Fibroblast of lung (primary cell): ENCODE data around the gene FANCM. TPM values are rescaled to one million over a fixed set of nuclear protein-coding genes. Genes with fewer than 3 reads are reported as not detected.
A peak's percentile ranks its signal among the peaks of the same experiment; 100 is the strongest.

Source experiments
- DNase-seq, 2 donors: peaks; one replicate each; pipeline versions ENCODE4 v3.0.0 to v3.0.0-alpha.2; 2010; ENCODE audit warnings: low read depth in 2 of 2
- H2AFZ ChIP-seq: 2 replicates; pipeline ENCODE4 v1.5.1; 2012; ENCODE audit warnings: low read length, control low read depth, inconsistent platforms
- H3K27ac ChIP-seq: 2 replicates; pipeline ENCODE4 v1.5.1; 2011; ENCODE audit warnings: low read length, control low read depth; ENCODE audit not compliant: insufficient read depth
- H3K27me3 ChIP-seq: 2 replicates; pipeline ENCODE4 v1.5.1; 2011; ENCODE audit warnings: mild to moderate bottlenecking, low read length; ENCODE audit not compliant: control insufficient read depth, insufficient read depth
- H3K36me3 ChIP-seq: 2 replicates; pipeline ENCODE4 v1.5.1; 2011; ENCODE audit warnings: low read length; ENCODE audit not compliant: control insufficient read depth, insufficient read depth
- H3K4me1 ChIP-seq: 2 replicates; pipeline ENCODE4 v1.5.1; 2011; ENCODE audit warnings: low read length; ENCODE audit not compliant: control insufficient read depth, insufficient read depth; ENCODE audit errors: extremely low read depth
- H3K4me2 ChIP-seq: 2 replicates; pipeline ENCODE4 v1.5.1; 2011; ENCODE audit warnings: low read length, control low read depth; ENCODE audit not compliant: insufficient read depth; ENCODE audit errors: extremely low read depth
- H3K4me3 ChIP-seq, 4 experiments: fragments of 200-600 bp in 1 of 4; sonication (generic) in 1 of 4; replicated peaks in 1 of 4; 2 replicates each; pipeline ENCODE4 v1.5.1; 2011 to 2016; ENCODE audit warnings: low read length in 4 of 4, low read depth in 3 of 4, mild to moderate bottlenecking in 3 of 4, control low read depth in 2 of 4, inconsistent platforms in 1 of 4, mixed read lengths in 1 of 4; ENCODE audit not compliant: insufficient read depth in 1 of 4; ENCODE audit errors: control extremely low read depth in 1 of 4
- H3K79me2 ChIP-seq: 2 replicates; pipeline ENCODE4 v1.5.1; 2012; ENCODE audit warnings: mild to moderate bottlenecking, low read length, inconsistent platforms; ENCODE audit not compliant: control insufficient read depth, insufficient read depth
- H3K9ac ChIP-seq: 2 replicates; pipeline ENCODE4 v1.5.1; 2011; ENCODE audit warnings: mild to moderate bottlenecking, low read length, control low read depth; ENCODE audit not compliant: insufficient read depth
- H3K9me3 ChIP-seq: 2 replicates; pipeline ENCODE4 v1.5.1; 2012; ENCODE audit warnings: low read depth, low read length; ENCODE audit not compliant: control insufficient read depth, insufficient read depth
- H4K20me1 ChIP-seq: 2 replicates; pipeline ENCODE4 v1.5.1; 2011; ENCODE audit warnings: low read length; ENCODE audit not compliant: control insufficient read depth, insufficient read depth; ENCODE audit errors: extremely low read depth
- EZH2 ChIP-seq: IDR thresholded peaks from 2 replicates; pipeline ENCODE4 v1.5.1; 2012; ENCODE audit warnings: low read length, control low read depth, mild to moderate bottlenecking; ENCODE audit errors: missing control alignments
- polyA plus RNA-seq, 2 donors: library from polyadenylated mRNA; depleted of rRNA in 1 of 2; stranded (reverse) in 1 of 2; unstranded in 1 of 2; fragments of >200 nt; gene quantifications; 2 replicates each; pipeline ENCODE4 v1.2.1, GENCODE V29; 2011 to 2012; ENCODE audit warnings: missing spikeins in 1 of 2
- total RNA-seq: library from RNA; depleted of rRNA; stranded (reverse); fragments of >200 nt; gene quantifications from 2 replicates; pipeline ENCODE4 v1.2.1, GENCODE V29; 2014
- TF ChIP-seq, protein P1 (sequence below), 2 donors: IDR thresholded peaks in 1 of 2; conservative IDR thresholded peaks in 1 of 2; 1 replicate in 1 of 2; 2 replicates in 1 of 2; pipeline ENCODE4 v1.5.1; 2011 to 2012; ENCODE audit warnings: low read length in 2 of 2, control low read depth in 1 of 2, inconsistent platforms in 1 of 2, low read depth in 1 of 2, mild to moderate bottlenecking in 1 of 2

The FANCM gene
- total and polyA plus RNA-seq, 2 donors (not counting 1 experiment from before 2014, with no cell fraction given): 2.2 to 4.3 TPM

DNA sequence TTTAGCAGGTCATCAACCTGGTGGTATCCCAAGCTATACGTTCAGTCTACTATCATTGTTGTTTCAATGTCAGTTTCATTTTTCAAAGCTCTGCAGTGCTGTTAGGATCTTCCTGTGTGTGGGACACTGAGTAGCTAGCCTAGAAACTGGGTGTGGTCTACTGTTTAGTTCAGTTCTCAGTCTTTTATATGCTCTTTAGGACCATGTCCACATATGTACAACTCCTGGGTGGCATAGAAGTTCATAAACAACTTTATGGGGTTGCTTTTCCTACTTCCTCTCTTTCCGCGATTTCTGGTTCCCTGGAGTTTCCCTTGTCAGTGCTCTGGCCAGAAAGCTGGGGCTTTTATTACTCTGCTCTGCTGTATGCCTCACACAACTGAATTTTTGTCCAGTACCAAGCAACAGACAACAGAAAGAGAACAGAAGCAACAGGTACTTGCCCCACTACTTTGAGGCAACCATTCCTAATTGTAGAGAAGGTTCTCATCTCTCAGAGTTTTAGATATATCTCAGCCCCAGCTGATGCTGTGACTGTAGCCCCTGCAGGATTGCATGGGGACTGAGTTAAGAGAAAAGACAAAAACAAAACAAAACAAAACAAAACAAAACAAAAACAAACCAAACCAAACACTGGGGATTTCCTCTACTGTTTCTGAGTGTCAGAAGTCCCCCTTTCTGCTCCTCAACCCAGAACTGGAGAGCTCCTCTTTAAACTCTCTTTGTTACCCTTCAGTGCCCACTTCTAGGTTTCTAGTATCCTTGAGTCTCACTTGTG lies 86.9 kb downstream of the FANCM start:
- no peak for TF ChIP-seq EZH2
- TF ChIP-seq, protein P1, sequence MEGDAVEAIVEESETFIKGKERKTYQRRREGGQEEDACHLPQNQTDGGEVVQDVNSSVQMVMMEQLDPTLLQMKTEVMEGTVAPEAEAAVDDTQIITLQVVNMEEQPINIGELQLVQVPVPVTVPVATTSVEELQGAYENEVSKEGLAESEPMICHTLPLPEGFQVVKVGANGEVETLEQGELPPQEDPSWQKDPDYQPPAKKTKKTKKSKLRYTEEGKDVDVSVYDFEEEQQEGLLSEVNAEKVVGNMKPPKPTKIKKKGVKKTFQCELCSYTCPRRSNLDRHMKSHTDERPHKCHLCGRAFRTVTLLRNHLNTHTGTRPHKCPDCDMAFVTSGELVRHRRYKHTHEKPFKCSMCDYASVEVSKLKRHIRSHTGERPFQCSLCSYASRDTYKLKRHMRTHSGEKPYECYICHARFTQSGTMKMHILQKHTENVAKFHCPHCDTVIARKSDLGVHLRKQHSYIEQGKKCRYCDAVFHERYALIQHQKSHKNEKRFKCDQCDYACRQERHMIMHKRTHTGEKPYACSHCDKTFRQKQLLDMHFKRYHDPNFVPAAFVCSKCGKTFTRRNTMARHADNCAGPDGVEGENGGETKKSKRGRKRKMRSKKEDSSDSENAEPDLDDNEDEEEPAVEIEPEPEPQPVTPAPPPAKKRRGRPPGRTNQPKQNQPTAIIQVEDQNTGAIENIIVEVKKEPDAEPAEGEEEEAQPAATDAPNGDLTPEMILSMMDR (conservative IDR thresholded peaks at IDR 0.05 in 1 of 2, IDR thresholded peaks at IDR 0.05 in 1 of 2; ENCODE audit: low read depth in 1 of 2, low read length in 2 of 2): no peak
- no peak overlapping the region for H3K4me3 ChIP-seq
- no peaks in the 10 kb centered on the region for H3K79me2 ChIP-seq
- H3K27me3 ChIP-seq: no peaks in the 10 kb centered on the region
- no peaks in the 10 kb centered on the region for H4K20me1 ChIP-seq
- no peak overlapping the region for H2AFZ ChIP-seq
- H3K4me1 ChIP-seq: no peaks in the 10 kb centered on the region
- peaks cover 2% of the 10 kb centered on the region for H3K36me3 ChIP-seq
- DNase-seq: no peak
- H3K4me2 ChIP-seq: no peak overlapping the region
- H3K9ac ChIP-seq: no peak overlapping the region
- H3K9me3 ChIP-seq: no peaks in the 10 kb centered on the region
- no peak overlapping the region for H3K27ac ChIP-seq

DNA sequence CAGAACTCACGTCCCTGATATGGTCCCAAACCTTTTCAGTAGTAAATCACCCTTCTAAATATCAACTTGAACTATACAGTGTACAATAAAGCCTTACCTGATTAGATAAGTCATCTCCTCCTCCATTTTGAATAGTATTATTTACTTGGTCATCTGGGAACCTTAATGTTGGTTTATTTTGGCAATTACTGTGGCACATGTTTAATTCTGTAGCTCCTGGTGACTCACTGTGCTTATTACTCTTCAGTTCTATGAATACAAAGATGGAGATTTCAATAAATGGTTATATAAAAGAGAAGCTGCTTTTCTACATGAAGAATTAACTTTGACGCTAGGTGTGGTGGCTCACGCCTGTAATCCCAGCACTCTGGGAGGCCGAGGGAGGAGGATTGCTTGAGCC lies 91.8 kb downstream of the FANCM start:
- Histone ChIP-seq H3K4me3 (no peak overlapping the region), H3K79me2 (no peaks in the 10 kb centered on the region), H3K36me3 (peaks cover 2% of the 10 kb centered on the region), H3K27ac (no peak overlapping the region), H3K4me2 (no peak overlapping the region), H2AFZ (no peak overlapping the region), H3K9ac (no peak overlapping the region), H3K27me3 (no peaks in the 10 kb centered on the region), H4K20me1 (no peaks in the 10 kb centered on the region), H3K9me3 (no peaks in the 10 kb centered on the region), H3K4me1 (no peaks in the 10 kb centered on the region)
- peak in 1 of 2 donors; percentile 32 for DNase-seq
- TF ChIP-seq EZH2: no peak
- TF ChIP-seq, protein P1 (conservative IDR thresholded peaks at IDR 0.05 in 1 of 2, IDR thresholded peaks at IDR 0.05 in 1 of 2; ENCODE audit: low read depth in 1 of 2, low read length in 2 of 2): no peak

DNA sequence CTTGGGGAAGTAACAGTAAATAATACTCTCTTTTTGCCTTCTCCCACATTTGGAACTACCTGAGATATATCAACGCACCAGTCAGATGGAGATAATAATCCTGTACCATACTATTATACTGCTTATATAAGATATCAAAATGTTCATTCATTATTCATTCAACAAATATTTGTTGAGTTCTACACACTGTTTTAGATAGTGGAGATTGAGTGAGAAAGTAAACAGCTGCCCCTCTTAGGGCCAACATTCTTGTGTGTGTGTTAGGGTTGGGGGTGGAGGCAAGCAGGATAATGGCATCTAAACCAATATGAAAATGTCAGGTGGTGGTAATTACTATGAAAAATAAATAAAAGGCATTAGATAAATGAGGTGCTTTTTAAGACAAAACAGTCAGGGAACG lies 103.3 kb downstream of the FANCM start:
- Histone ChIP-seq H3K4me3 (no peak overlapping the region), H3K4me2 (no peak overlapping the region), H3K4me1 (no peaks in the 10 kb centered on the region), H4K20me1 (no peaks in the 10 kb centered on the region), H2AFZ (no peak overlapping the region), H3K36me3 (no peaks in the 10 kb centered on the region), H3K79me2 (peaks cover 16% of the 10 kb centered on the region), H3K9ac (no peak overlapping the region), H3K27ac (no peak overlapping the region), H3K9me3 (no peaks in the 10 kb centered on the region), H3K27me3 (no peaks in the 10 kb centered on the region)
- no peak for DNase-seq
- TF ChIP-seq, protein P1 (conservative IDR thresholded peaks at IDR 0.05 in 1 of 2, IDR thresholded peaks at IDR 0.05 in 1 of 2; ENCODE audit: low read depth in 1 of 2, low read length in 2 of 2): no peak
- TF ChIP-seq EZH2: no peak
